GM18517 (cell line): ENCODE results near the gene SCN3A.

Experiments
- ATAC-seq: cut with Tn5 transposase; IDR thresholded peaks from one replicate; pipeline ENCODE4 v1.9.1; 2021; ENCODE audit warnings: mild to moderate bottlenecking, moderate library complexity; ENCODE audit not compliant: unreplicated experiment

The SCN3A gene

DNA sequence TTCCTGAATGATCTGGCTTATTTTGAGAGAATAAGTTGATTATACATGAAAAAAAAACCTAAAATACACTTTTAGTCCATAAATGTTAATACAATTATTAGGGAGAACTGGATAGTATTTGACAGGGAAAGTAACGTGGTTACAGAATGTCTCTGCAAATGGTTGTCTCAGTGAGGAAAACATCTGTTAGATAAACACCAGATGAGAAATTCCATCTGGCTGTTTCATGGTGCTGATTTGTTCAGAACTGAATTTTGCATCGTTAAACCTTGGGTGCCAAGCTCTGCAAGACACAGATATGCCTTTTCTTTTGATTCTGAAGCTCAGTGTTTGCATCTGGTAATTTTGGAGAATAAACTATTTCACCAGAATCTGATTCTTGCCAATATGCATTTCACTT, 90.4 kb downstream of the SCN3A start:
- no peak for ATAC-seq

DNA sequence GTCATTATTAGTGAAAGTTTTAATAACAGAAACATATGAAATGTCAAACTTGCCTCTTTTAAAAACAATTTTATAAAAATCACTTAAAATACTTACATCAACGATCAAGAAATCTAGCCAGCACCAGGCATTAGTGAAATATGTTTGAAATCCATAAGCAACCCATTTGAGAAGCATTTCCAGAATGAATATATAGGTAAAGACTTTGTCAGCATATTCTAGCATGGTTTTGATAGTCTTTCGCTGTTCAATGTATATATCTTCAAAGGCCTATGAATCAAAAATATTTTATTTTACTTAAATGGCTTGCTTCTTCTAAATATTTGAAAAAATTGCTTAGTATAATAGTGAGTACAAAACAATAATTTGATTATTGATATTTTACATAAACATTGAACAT, 91.1 kb downstream of the SCN3A start:
- no peak for ATAC-seq

- no peak for ATAC-seq
These were observed 91.7 kb downstream of the SCN3A start for GRCh38 chr2:165112133-165112573.

DNA sequence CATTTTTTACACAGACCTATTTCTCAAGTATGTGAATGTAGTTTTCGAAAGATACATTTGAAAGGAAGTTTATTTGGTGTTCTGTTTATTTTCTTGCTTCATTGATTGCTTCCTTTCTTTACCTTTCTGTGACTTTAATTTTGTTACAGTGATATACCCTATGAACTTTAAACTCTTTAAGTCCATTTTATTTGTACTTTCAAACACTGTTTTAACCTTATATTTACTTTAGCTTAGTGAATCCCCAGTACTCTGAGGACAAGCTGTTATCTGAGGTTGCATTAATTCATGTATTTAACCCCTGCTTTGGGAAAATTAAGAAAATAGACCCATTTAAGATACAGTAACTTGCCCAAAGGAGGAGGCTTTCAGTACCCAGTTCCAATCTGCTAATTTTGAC, 93.5 kb downstream of the SCN3A start:
- ATAC-seq: no peak

- no peak for ATAC-seq
These were observed 93.9 kb downstream of the SCN3A start for GRCh38 chr2:165109915-165110314.

DNA sequence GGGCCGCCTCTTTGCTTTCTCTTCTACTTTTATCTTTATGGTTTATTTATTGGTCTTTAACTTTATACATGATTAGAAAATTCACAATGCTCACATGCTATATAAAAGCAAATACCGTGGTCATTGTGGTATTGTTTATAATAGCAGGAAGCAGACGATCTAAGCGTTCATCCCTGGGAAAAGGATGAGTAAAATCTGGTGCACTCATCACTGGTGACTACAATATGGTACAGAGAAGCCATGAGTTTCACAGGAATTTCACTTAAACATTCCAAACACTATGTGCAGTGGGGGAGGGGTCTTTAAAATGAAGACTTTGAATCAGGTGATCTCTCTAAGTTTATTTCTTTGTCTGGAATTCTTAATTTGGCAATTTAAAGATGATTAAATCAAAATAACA, 97.9 kb downstream of the SCN3A start:
- no peak for ATAC-seq

DNA sequence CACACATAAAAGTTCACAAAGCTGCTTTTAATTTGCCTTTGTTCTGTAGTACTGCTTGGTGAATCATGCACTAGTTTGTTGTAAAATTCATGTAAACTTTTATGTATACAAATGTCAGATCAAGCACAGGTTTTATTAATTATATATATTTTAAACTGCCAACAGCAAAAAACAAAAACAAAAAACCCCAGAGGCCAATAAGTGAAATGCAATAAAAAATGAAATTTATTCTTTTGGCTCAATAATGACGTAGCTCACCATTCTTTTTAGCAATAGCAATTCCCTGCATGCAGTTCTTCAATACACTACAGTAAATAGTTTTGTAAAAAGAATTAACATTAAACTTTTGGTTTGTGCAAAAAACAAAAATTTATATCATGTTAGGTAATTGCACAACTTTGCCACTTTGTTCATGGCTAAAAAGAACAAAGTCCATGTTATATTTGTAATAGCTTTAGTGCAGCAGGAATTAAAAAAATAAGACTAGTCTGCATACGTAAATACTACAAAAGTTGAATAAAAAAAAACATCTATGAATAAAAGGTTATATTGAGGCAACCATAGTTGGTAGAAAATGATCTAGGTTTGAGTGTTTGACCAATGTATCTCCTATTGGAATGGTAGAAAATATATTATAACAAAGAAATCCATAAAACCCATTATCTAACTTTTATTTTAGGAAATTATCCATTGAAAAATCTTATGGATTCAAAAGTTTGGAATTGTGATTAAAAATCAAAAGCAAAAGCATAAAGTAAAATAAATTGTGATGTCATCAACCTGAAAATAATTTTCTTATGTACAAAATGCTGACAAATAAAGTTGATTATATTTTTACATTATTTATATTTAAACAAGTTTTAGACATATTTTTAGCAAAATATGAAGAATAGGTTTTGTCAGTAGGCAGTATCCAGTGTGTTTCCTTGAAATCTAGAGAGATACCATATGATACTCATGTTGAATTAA, 115.6 kb downstream of the SCN3A start:
- no peak for ATAC-seq

DNA sequence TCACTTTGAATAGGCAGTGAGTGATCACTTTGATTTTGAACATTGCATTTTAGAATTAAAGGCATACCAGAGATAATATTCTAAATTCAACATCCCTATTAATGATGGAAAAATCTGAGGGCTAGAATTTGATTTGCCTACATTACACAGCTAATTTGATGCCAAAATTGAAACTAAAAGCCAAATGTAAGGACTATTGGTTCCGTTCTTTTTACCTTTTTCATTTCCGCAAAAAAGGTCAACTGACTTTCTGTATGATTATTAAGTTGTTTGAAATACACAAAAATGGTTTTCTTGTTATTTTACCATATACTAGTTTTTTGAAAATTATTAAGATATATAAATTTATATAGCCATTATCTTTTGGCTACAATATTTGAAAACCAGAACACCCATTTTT, 117.5 kb downstream of the SCN3A start:
- ATAC-seq: no peak

- ATAC-seq: no peak
These were observed 120.5 kb downstream of the SCN3A start for GRCh38 chr2:165083326-165083725.

DNA sequence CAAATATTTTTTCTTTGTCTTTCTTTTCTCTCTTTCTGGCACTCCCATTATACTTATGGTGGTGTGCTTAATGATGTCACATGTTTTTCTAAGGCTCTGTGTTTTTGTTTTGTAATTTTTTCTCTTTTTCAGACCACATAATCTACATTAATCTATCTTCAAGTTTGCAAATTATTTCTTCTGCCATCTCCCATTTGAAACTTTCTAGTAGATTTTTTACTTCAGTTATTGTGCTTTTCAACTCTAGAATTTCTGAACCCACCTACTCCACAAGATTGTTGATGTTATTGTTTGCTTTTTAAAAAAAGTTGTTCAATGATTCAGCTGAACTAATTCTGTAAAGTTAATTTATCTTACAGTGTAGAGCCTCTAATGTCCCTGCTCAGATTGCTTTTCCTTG, 121.4 kb downstream of the SCN3A start:
- no peak for ATAC-seq

DNA sequence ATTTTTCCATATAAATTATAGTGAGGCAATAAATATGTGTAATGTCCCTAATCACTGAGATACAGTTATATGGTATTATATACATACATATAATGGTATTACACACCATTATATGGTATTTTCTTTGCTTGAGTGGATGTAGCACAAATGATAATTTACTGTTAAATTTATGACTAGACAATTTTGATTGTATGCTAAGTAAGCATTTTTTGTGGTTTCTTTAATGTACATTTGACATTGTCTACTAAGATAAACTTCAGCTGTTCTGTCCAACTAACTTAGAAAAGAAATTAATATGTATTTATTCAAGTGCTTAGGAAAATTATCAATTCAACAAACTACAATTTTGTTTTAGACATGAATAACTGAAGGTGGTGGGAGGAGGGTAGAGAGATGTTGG, 122.6 kb downstream of the SCN3A start:
- ATAC-seq: no peak

DNA sequence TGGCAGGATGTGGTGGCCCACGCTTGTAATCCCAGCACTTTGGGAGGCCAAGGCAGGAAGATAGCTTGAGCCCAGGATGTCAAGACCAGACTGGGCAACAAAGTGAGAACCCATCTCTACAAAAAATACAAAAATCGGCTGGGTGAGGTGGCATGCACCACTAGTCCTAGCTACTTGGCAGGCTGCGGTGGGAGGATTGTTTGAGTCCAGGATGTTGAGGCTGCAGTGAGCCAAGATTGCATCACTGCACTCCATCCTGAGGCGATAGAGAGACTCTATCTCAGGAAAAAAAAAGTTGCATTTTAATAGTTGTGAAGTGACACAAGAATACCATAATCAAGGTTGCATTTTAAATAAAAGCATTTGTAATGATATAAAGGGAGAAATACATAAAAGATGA, 124.4 kb downstream of the SCN3A start:
- no peak for ATAC-seq

DNA sequence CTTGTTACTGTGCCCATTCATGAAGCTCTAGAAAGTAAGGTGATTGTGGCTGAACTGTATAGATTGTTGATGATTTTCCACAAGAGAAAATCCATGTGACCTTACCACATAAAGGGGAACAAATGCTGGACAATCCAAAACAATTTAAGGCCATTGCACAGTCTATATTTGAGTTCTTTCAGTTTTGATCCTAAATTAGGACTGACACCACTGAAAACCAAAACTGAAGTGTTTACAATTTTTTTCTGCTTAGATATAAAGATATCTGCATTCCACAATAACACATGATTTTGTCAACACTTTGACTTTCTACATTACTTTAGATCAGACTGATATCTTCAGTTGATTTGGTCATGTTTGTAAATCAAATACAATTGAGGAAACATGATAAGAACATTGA, 124.9 kb downstream of the SCN3A start:
- no peak for ATAC-seq

GRCh38 chr2:165074884-165075283, 129.0 kb downstream of the SCN3A start:
- no peak for ATAC-seq

DNA sequence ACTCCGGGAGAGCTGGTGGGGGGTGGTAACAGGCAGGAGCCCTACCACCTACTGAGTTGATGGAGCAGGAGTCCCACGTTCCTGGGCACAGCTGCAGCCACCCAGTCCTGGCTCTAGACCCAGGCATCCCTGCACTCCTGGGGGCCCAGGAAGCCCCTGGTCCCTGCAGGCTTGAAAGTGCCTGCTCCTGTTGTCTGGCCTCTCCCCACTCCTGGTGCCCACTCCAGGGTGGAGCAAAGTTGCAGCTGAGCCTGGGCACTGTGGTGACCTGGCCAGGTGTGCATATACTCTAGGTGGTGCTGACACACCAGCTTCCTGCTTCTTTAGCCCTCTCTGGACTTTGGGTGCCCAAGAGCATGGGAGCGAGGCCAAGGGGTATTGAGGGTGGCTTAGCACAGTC, 129.5 kb downstream of the SCN3A start:
- no peak for ATAC-seq

DNA sequence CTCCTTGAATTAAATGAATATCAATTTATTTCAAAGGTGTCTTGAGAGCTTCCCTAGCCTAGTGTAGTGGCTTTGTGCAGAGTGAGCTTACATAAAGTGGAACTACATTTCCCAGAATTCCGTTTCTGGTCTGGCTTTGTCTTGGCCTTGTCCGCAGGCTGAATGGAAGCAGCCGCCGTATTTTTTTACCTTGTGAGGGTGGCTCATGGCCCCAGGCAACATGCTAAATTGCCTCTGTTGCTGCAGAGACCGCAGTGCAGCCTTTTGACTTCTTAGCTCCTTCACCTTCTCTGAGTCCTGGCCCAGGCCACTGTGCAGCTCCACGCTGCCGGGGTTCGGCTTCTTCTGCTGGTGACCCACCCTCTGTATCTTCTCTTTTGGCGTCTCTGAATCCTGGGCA, 133.8 kb downstream of the SCN3A start:
- no peak for ATAC-seq

DNA sequence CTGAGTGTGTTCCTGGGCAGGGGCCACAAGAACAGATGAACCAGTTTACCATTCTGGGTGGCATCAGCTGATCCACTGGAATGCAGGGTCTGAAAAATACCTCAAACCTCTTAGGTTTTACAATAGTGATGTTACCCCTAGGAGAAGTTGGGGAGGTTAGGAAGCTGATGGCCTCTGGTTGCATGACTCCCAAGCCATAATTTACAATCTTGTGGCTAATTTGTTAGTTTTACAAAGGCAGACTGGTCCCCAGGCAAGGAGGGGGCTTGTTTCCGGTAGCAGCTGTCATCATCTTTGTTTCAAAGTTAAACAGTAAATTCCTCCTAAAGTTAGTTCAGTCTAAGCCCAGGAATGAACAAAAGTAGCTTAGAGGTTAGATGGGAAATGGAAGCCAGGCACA, 134.7 kb downstream of the SCN3A start:
- no peak for ATAC-seq

- no peak for ATAC-seq
These were observed 135.4 kb downstream of the SCN3A start for GRCh38 chr2:165068487-165068757.

GRCh38 chr2:165067643-165068486, 136.0 kb downstream of the SCN3A start:
- no peak for ATAC-seq

DNA sequence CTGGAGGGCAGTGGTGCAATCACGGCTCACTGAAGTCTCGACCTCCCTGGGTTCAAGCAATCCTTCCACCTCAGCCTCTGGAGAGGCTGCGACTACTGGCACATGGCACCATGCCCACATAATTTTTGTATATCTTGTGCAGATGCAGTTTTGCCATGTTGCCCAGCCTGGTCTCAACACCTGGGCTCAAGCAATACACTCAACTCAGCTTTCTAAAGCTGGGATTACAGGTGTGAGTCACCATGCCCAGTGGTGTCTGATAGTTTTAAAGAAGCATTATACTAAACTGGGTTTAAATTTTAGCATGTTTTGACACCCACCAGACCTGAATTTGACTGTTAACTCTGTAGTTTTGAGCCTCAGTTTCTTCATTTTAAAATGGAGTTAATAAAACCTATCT, 139.1 kb downstream of the SCN3A start:
- no peak for ATAC-seq

DNA sequence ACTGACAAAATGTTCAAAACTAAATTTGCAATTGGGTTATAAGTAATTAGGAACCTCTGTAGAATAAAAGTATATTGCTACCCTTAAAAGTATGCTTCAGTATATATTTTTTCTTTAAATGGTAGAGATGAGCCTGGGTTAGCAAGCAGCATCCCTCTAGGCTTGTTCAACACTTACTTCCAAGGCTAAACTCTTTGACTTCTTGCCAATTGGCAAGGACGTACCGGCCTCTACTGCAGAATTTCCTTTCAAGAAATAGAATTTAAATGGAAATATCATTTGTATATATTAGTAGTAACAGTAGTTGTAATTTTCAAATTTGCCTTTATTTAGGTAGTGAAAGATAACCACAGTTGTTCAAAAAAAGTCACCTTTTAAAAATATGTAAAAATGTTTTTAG, 143.4 kb downstream of the SCN3A start:
- ATAC-seq: no peak
